Gastroesophageal sphincter (tissue), 3 donors: ENCODE data around the gene SLAMF9.

ENCODE experiments used
- CTCF ChIP-seq, 4 experiments: fragments of 200-600 bp in 2 of 4; fragments of 450-650 bp in 2 of 4; sonication (generic) in 1 of 4; IDR thresholded peaks; one replicate each; pipeline ENCODE4 v1.5.1; 2017 to 2019; ENCODE audit warnings: antibody characterized with exemption in 4 of 4, mild to moderate bottlenecking in 2 of 4, moderate library complexity in 2 of 4
- EP300 ChIP-seq: sonication (generic); formaldehyde crosslinking; IDR thresholded peaks from one replicate; pipeline ENCODE4 v1.6.1; 2017; ENCODE audit warnings: antibody characterized with exemption, mild to moderate bottlenecking
- POLR2A ChIP-seq, 2 donors: fragments of 450-650 bp; IDR thresholded peaks; one replicate each; pipeline ENCODE4 v1.6.1; 2017; ENCODE audit warnings: antibody characterized with exemption in 2 of 2, mild to moderate bottlenecking in 2 of 2, moderate library complexity in 1 of 2
- POLR2AphosphoS5 ChIP-seq: sonication (generic); formaldehyde crosslinking; IDR thresholded peaks from one replicate; pipeline ENCODE4 v1.6.1; 2017; ENCODE audit warnings: antibody characterized with exemption

DNA sequence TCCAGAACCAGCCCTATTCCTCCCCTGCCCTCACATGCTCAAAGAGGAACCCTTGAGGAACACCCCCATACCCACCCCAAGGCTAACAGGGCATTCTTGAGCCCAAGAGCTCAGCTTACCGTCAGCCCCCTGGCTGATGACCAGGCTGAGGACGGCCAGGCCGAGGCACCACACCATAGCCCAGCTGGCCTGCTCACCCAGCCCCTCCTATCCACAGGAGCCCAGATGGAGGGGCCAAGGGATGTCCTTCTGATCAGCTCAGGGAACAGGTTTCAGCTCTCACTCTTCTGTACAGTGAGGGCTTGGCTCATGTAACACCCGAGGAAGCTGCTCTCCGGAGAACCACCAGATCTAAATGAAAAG, 10.8 kb downstream of the SLAMF9 start:
- TF ChIP-seq CTCF (IDR thresholded peaks at IDR 0.05), result no peak
- no peak for TF ChIP-seq POLR2AphosphoS5
- no peak for TF ChIP-seq POLR2A (IDR thresholded peaks at IDR 0.05)
- no peak for TF ChIP-seq EP300
